A172 (cell line): Measurements from ENCODE around the gene EEF2. TPM values are rescaled to one million over a fixed set of nuclear protein-coding genes. Genes with fewer than 3 reads are reported as not detected.

Experiments used
- DNase-seq: peaks from one replicate; pipeline ENCODE4 v3.0.0-alpha.2; 2015; ENCODE audit warnings: low spot score
- total RNA-seq: library from RNA; depleted of rRNA; stranded (reverse); fragments of >200 nt; shearing (Covaris generic); gene quantifications from 2 replicates; pipeline ENCODE4 v1.2.3, GENCODE V29; 2014; rRNA removed

EEF2 gene
- 1,286 and 1,342 TPM in 2 replicates for total RNA-seq

- DNase-seq: peak; percentile 66
Observed at GRCh38 chr19:3984908-3985642, at the start of gene EEF2. Gene EEF2 (minus strand): TSS chr19:3985463. CDS start chr19:3985380, 83 bp downstream.

- no peak for DNase-seq
Observed at GRCh38 chr19:4034048-4035017, 49.1 kb upstream of the EEF2 start.

- no peak for DNase-seq
Observed at GRCh38 chr19:4033028-4033956, 48.0 kb upstream of the EEF2 start.

GRCh38 chr19:4032436-4032835 lies 47.2 kb upstream of the EEF2 start:
- DNase-seq: no peak

GRCh38 chr19:4031420-4031819 lies 46.2 kb upstream of the EEF2 start:
- DNase-seq: no peak

GRCh38 chr19:4030981-4031380 lies 45.7 kb upstream of the EEF2 start:
- DNase-seq: no peak

- no peak for DNase-seq
Observed at GRCh38 chr19:4030552-4030951, 45.3 kb upstream of the EEF2 start.

GRCh38 chr19:4029247-4029614 lies 44.0 kb upstream of the EEF2 start:
- DNase-seq: no peak

GRCh38 chr19:4028334-4029246 lies 43.3 kb upstream of the EEF2 start:
- no peak for DNase-seq

- DNase-seq: no peak
Observed at GRCh38 chr19:4027146-4027545, 41.9 kb upstream of the EEF2 start.

GRCh38 chr19:4025317-4025716 lies 40.1 kb upstream of the EEF2 start:
- no peak for DNase-seq

GRCh38 chr19:4023600-4024398 lies 38.5 kb upstream of the EEF2 start:
- DNase-seq: no peak

GRCh38 chr19:4019578-4019977 lies 34.3 kb upstream of the EEF2 start:
- no peak for DNase-seq

- DNase-seq: no peak
Observed at GRCh38 chr19:4018775-4019504, 33.7 kb upstream of the EEF2 start.

GRCh38 chr19:4018140-4018613 lies 32.9 kb upstream of the EEF2 start:
- DNase-seq: no peak

- DNase-seq: no peak
Observed at GRCh38 chr19:4016903-4017638, 31.8 kb upstream of the EEF2 start.

- DNase-seq: no peak
Observed at GRCh38 chr19:4016486-4016885, 31.2 kb upstream of the EEF2 start.

- no peak for DNase-seq
Observed at GRCh38 chr19:4015705-4016402, 30.6 kb upstream of the EEF2 start.
